GM19452 (cell line): ENCODE results near the gene DOK7.
"Not testable (repeated sequence)": the region's sequence is repeated elsewhere in the genome, so short reads cannot be mapped to it uniquely, and the experiment has no call there.

Experiments
- ATAC-seq: cut with Tn5 transposase; IDR thresholded peaks from one replicate; pipeline ENCODE4 v1.9.1; 2021; ENCODE audit not compliant: unreplicated experiment

DOK7 gene

GRCh38 chr4:3501126-3501824 lies 38.2 kb downstream of the DOK7 start:
- ATAC-seq, result no peak

DNA sequence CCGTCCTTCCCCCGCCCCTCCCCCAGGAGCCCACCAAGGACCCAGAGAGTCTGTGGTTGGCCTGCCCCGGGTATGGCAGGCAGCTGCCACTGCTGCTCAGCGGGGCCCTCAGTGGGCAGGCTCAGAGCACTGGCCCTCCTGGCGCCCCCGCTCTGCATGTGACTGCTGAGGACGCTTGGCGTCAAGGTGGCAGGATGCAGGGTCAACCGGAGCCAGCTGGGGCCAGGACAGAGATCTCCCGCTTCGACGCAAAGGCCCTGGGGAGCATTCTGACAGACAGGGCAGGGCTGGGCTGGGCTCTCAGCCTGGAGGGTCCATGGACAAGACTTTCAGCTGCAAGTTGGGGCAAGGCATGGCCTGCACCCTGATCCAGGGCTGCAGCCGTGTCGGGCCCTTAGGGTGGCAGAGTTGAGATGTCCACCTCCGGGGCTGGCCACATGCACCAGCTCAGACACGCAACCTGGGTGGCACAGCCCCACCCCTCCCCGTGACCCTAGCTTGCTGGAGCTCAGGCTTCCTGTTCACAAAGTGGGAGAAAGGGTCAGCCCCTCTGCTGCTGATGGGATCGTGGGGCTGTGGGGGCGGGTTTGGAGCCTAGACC lies 38.8 kb downstream of the DOK7 start:
- ATAC-seq, result no peak

- ATAC-seq, result no peak
Measured at GRCh38 chr4:3502941-3503936, 40.1 kb downstream of the DOK7 start.

GRCh38 chr4:3505231-3505630 lies 42.1 kb downstream of the DOK7 start:
- no peak for ATAC-seq

DNA sequence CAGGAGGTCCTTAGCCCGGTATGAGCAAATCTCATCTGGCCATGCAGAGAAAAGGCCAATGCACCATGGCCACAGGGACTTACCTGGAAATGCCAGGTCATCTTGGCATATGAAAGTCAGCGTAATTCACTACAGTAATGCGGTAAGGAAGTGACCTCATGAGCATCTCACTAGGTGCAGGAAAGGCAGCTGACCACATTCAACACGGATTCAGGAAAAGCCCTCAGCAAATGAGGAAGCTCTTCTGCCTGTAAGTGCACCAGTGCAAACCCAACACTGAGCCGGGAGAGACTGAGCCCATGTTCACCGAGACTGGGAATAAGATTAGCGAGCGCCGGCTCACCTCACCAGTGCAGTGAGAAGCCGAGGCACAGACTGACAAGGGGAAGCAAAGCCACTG lies 45.4 kb downstream of the DOK7 start:
- ATAC-seq, result no peak

- ATAC-seq, result no peak
Measured at GRCh38 chr4:3510481-3510880, 47.4 kb downstream of the DOK7 start.

DNA sequence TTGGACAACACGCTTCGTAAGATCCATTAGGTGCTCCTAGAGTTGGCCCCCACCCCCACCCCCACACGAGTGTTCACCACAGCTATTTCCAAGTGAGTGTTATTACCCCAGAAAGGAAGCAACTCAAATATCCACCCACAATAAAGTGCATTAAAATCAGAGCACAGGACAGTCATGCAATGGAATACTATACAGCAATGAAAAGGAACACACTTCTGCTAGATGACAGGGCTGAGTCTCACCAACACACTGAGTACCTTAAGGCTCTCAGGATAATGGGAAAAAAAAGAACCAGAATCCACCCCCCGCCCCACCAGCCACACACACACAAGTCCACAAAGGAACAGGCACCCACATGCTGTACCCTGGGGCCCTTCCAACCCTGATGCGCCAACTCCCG lies 48.1 kb downstream of the DOK7 start:
- no peak for ATAC-seq

DNA sequence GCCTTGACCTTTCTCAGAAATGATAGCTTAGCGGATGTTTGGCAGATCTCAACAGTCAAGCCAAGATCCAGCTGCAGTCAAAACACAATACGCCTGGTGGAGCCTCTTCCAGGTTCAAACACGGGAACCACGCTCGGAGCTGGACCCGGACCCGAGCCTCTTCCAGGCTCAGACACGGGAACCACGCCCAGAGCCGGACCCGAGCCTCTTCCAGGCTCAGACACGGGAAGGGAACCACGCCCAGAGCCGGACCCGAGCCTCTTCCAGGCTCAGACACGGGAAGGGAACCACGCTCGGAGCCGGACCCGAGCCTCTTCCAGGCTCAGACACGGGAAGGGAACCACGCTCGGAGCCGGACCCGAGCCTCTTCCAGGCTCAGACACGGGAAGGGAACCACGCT lies 48.5 kb downstream of the DOK7 start:
- ATAC-seq, result not testable (repeated sequence)

- no peak for ATAC-seq
Measured at GRCh38 chr4:3512279-3512678, 49.2 kb downstream of the DOK7 start.

DNA sequence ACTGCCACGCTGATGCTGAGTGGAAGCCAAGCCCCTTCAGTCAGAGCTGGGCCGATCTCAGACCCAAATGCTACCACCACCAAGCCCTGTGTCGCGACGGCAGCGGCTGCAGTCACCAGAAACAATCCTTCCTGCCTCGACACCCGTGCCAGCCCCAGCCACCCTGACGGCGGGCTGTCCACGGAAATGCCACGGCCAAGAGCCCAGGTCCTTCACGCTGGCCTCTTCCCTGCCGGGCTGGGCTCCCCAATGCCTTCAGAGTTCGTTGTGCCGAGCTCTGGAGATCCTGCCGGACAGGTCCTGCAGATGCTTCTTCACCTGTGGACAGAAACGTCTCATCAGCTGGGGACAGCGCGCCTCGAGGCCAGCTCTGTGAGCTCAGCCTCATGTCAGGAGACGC lies 49.6 kb downstream of the DOK7 start:
- no peak for ATAC-seq

- ATAC-seq, result no peak
Measured at GRCh38 chr4:3513807-3514206, 50.7 kb downstream of the DOK7 start.

- no peak for ATAC-seq
Measured at GRCh38 chr4:3514221-3514780, 51.2 kb downstream of the DOK7 start.

DNA sequence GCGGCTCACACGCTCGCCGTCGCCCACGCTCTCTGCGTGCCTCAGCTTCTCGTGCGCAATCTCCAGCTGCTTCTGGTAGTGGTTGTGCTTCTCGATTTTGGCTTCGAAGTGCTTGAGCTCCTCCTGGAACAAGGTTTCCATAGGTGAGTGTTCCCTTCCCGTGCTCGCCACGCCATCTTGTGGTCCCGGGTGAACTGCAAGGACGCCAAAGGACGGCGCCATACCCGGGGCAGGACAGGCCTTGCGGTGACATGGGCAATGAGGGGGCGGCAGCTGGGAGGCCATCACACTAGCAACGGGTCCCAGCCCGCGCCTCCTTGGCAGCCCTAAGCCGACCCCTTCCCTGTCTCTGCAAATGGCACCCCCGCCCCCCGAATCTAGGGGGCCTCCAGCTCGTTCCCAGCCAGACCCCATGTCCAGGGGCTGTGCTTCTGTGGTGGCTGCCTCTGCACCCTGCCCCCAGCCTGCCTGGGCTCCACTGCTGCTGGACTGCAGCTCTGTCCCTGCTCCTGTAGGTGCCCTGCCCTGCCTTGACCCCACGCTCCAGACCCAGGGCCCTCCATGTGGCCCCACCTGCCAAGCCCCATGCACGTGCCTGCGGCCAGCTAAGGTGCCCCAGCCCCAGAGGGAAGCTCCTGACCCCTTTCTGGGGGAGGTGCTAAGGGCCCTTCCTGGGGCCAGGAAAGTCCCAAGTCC lies 51.8 kb downstream of the DOK7 start:
- ATAC-seq, result no peak

DNA sequence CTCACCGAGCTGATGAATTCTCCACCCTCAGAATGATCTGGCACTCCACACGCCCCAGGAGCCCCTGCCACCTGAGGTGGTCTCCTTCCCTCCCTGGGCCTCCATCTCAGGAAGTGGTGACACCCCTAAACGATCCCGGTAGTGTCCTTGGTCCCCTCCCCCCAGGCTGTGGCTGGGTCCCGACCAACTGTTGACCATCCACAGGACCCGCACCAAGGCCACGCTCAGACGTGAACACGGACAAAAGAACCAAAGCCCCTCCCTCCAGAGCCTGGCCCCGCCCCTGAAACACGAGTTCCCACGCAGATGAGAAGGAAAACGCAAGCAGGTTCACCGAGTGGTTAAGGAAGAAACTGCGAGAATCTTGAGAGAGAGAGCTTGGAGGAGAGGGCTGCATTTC lies 52.5 kb downstream of the DOK7 start:
- no peak for ATAC-seq

DNA sequence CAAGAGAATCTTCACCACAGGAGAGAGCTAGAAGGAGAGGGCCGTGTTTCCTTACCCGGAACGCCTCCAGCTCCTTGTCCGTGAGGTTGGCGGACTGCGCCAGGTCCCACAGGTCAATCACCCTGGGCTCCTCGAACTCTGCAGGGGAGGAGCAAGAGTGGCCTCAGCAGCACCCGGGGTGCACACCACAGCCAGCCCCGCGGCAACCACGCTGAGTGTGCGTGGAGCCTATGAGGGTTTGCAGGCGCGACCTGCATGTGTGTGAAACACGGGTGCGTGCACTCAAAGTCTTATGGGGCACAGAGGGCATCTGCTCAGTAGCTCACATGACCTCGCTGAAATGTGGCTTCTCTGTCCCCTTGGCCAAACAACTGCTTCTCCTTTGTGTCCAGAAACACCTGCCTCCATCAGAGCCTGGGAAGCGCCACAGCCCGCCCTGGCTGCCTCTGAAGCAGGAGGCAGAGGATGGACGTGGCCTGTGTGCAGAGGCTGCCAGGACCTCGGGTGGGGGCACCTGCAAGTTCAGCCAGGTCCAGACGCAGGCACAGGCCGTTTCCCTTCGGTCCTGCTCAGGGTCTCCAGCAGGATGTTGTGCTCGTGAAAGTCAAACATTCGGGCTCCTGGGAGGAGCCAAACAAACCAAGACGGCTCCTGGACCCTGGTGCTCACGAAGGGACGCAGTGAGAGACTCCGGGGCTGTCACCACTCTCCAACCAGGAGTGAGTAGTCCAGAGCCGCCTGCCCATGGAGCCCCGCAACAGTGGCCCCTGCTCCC lies 53.1 kb downstream of the DOK7 start:
- no peak for ATAC-seq

GRCh38 chr4:3516836-3517730 lies 54.0 kb downstream of the DOK7 start:
- no peak for ATAC-seq

DNA sequence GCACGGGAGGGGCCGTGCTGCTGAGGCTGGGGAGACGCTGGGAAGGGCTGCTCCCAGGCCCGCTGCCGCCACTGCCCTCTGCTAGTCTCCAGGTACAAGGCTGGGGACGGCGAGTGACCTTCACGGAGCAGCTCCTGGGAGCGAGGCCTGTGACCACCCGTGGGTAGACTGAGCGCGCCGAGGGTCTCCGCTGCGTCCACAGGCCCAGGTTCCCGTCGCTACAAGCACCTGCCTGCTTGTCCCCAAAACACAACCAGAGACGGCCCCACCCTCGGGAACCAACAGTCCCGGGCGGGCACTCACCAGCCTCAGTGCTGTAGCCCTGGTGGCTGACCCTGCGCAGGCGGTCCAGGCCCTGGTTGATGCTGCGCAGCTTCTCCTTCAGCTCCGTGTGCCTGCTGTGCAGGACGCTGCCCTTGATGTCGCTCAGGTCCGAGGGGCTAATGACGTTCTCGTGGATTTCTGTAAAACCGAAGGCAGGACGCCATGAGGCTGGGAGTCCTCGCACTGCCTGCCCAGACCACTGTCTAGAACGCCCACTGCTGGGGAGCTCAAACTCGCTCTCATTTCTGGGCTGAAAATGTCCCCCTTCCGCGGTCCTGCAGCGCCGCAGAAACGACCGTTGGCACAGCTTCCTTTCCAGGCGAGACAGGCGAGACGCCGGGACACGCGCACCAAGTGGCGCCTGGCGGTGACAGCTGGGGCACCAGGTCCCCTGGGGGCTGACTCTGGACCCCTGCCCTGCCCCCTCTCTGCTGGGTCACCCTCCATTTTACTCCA lies 54.8 kb downstream of the DOK7 start:
- no peak for ATAC-seq

- no peak for ATAC-seq
Measured at GRCh38 chr4:3518511-3518880, 55.4 kb downstream of the DOK7 start.
